ENCODE measurements around the gene SS18L1.

DNA sequence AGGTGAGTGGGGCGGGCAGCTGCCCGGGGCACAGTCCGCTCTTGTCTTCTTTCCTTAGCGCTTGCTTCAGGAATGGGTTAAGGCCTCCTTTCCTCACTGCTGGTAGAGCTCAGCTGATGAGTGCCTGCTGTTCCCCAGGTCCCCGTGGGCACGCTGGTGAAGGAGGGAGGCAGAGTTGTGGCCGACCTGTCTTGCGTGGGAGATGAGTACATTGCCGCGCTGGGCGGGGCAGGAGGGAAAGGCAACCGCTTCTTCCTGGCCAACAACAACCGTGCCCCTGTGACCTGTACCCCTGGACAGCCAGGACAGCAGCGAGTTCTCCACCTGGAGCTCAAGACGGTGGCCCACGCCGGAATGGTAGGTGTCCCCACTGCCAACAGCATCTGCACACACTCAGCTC lies 54.9 kb downstream of the SS18L1 start:
- TF ChIP-seq, protein P1, sequence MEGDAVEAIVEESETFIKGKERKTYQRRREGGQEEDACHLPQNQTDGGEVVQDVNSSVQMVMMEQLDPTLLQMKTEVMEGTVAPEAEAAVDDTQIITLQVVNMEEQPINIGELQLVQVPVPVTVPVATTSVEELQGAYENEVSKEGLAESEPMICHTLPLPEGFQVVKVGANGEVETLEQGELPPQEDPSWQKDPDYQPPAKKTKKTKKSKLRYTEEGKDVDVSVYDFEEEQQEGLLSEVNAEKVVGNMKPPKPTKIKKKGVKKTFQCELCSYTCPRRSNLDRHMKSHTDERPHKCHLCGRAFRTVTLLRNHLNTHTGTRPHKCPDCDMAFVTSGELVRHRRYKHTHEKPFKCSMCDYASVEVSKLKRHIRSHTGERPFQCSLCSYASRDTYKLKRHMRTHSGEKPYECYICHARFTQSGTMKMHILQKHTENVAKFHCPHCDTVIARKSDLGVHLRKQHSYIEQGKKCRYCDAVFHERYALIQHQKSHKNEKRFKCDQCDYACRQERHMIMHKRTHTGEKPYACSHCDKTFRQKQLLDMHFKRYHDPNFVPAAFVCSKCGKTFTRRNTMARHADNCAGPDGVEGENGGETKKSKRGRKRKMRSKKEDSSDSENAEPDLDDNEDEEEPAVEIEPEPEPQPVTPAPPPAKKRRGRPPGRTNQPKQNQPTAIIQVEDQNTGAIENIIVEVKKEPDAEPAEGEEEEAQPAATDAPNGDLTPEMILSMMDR (IDR thresholded peaks at IDR 0.05; ENCODE audit: insufficient read depth, low read length) = no peak
- TF ChIP-seq, protein P2, sequence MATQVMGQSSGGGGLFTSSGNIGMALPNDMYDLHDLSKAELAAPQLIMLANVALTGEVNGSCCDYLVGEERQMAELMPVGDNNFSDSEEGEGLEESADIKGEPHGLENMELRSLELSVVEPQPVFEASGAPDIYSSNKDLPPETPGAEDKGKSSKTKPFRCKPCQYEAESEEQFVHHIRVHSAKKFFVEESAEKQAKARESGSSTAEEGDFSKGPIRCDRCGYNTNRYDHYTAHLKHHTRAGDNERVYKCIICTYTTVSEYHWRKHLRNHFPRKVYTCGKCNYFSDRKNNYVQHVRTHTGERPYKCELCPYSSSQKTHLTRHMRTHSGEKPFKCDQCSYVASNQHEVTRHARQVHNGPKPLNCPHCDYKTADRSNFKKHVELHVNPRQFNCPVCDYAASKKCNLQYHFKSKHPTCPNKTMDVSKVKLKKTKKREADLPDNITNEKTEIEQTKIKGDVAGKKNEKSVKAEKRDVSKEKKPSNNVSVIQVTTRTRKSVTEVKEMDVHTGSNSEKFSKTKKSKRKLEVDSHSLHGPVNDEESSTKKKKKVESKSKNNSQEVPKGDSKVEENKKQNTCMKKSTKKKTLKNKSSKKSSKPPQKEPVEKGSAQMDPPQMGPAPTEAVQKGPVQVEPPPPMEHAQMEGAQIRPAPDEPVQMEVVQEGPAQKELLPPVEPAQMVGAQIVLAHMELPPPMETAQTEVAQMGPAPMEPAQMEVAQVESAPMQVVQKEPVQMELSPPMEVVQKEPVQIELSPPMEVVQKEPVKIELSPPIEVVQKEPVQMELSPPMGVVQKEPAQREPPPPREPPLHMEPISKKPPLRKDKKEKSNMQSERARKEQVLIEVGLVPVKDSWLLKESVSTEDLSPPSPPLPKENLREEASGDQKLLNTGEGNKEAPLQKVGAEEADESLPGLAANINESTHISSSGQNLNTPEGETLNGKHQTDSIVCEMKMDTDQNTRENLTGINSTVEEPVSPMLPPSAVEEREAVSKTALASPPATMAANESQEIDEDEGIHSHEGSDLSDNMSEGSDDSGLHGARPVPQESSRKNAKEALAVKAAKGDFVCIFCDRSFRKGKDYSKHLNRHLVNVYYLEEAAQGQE (IDR thresholded peaks at IDR 0.05; ENCODE audit: insufficient replicate concordance, low read depth) = no peak
- no peak for TF ChIP-seq GABPA (IDR thresholded peaks at IDR 0.05; ENCODE audit: low read depth)
- TF ChIP-seq POLR2AphosphoS5 (IDR thresholded peaks at IDR 0.05; ENCODE audit: low read depth) = no peak
